GM11168 (cell line): ENCODE results near the gene ADO.

Source experiments
- in situ Hi-C: fragments of 300-500 bp; cut with MboI; formaldehyde crosslinking; loops from one replicate; pipeline ENCODE4 v1.12.0; 2022; ENCODE audit warnings: low sequenced_read_pairs; ENCODE audit not compliant: unreplicated experiment

ADO gene

DNA sequence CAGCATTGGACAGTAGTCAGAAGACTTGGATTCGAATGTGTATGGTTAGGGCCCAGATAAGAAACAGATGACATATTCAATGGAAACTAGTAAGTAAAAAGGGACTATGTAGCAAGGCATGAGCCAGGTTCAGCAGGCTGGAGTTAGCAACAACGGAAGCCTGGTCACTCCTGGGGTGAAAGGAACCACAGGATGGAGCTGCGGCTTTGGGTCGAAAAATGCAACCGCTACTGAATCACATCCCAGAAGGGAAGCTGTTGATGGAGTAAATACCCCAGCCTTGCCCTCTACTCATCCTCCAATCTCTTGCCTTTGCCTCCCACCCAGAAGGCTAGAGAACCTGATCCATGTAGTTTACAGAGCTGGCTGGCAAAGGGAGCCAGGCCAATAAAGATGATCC is 49.2 kb downstream of the ADO start:
- in situ Hi-C loops: no loop called here

GRCh38 chr10:62856021-62856420 is 51.5 kb downstream of the ADO start:
- in situ Hi-C loops: no loop called here
